Aorta (tissue), 5 donors: Measurements from ENCODE around the gene IL6R. TPM values are rescaled to one million over a fixed set of nuclear protein-coding genes. Genes with fewer than 3 reads are reported as not detected.
"Not testable (repeated sequence)": the region's sequence is repeated elsewhere in the genome, so short reads cannot be mapped to it uniquely, and the experiment has no call there.

Source experiments
- ATAC-seq: fragments of 200-7000 bp; cut with Tn5 transposase; one replicate; pipeline ENCODE4 v1.9.1; 2022; ENCODE audit warnings: moderate library complexity; ENCODE audit not compliant: low FRiP score
- DNase-seq, 2 donors: peaks; one replicate each; pipeline ENCODE4 v3.0.0-alpha.2; 2020
- H3K27ac ChIP-seq, 2 donors: one replicate each; pipeline ENCODE4 v1.5.1; 2013; ENCODE audit warnings: low read length in 2 of 2, mild to moderate bottlenecking in 2 of 2, moderate library complexity in 2 of 2, control low read depth in 1 of 2, inconsistent platforms in 1 of 2, low read depth in 1 of 2
- H3K27me3 ChIP-seq, 2 donors: one replicate each; pipeline ENCODE4 v1.6.1; 2013; ENCODE audit warnings: control low read depth in 1 of 2, low read length in 1 of 2, mild to moderate bottlenecking in 1 of 2, moderate library complexity in 1 of 2; ENCODE audit not compliant: insufficient read depth in 2 of 2, control insufficient read depth in 1 of 2
- H3K36me3 ChIP-seq, 2 donors: one replicate each; pipeline ENCODE4 v1.6.1; 2013; ENCODE audit warnings: control low read depth in 1 of 2, low read length in 1 of 2, mild to moderate bottlenecking in 1 of 2; ENCODE audit not compliant: insufficient read depth in 2 of 2, control insufficient read depth in 1 of 2
- H3K4me1 ChIP-seq, 2 donors: one replicate each; pipeline ENCODE4 v1.6.1; 2013; ENCODE audit warnings: low read length in 2 of 2, control low read depth in 1 of 2, mild to moderate bottlenecking in 1 of 2, moderate library complexity in 1 of 2; ENCODE audit not compliant: insufficient read depth in 2 of 2, control insufficient read depth in 1 of 2
- H3K4me3 ChIP-seq, 2 donors: one replicate each; pipeline ENCODE4 v1.5.1; 2013; ENCODE audit warnings: low read length in 2 of 2, control low read depth in 1 of 2, mild to moderate bottlenecking in 1 of 2
- H3K9me3 ChIP-seq: one replicate; pipeline ENCODE4 v1.6.1; 2013; ENCODE audit warnings: mild to moderate bottlenecking, low read length; ENCODE audit not compliant: control insufficient read depth
- WGBS, 2 donors: extraction: QIAGEN DNeasy Blood & Tissue Kit; methylation state at CpG; one replicate each; pipeline ENCODE4 v1.1.7; 2013; 5-methylcytosine and 5-hydroxymethylcytosine counted together
- intact Hi-C, 2 donors: fragments of 100-400 bp; cut with DNase I; formaldehyde crosslinking; loops; one replicate each; pipeline versions ENCODE4 v1.14.2 to v1.15.0; 2022
- long read RNA-seq, 2 donors: library from polyadenylated mRNA; unstranded; transcript quantifications; one replicate each; pipeline ENCODE4 v2.0.0, GENCODE V29; 2020 to 2021
- polyA plus RNA-seq, 2 donors: library from polyadenylated mRNA; stranded (reverse); fragments of 200-250 nt; gene quantifications; one replicate each; pipeline ENCODE4 v1.2.3, GENCODE V29; 2013
- total RNA-seq, 2 donors: library from RNA; stranded (reverse); fragmentation: NEBNext Ultra II Directional; extraction: Animal tissue kit (Norgen Biotek cat#: 25700); gene quantifications; one replicate each; pipeline ENCODE4 v1.2.1, GENCODE V29; 2021
- donor health status: healthy with polysubstance abuse.
- donor health status: Bipolar disorder and iron deficiency.
- donor health status: DM: no; HTN: no; CAD: no.
- donor health status: DM: no; HTN: no; CAD: no.
- donor health status: DM: yes; HTN: yes; CAD: no.

IL6R gene
- total RNA-seq (10 to 100 TPM; 16.5 to 18.2 TPM), polyA plus RNA-seq (1 to 10 TPM; 3.6 to 6.6 TPM)
- long read RNA-seq, donor 1, full-length matches to known transcripts: 5 of 21 reads
- long read RNA-seq, donor 1, partial matches to known transcripts: 6 of 21 reads
- long read RNA-seq, donor 1, other reads (novel, unspliced or antisense): 10 of 21 reads
- long read RNA-seq, donor 2, full-length matches to known transcripts: 2 of 9 reads
- long read RNA-seq, donor 2, partial matches to known transcripts: 2 of 9 reads
- long read RNA-seq, donor 2, other reads (novel, unspliced or antisense): 5 of 9 reads

- no peaks in the 10 kb centered on the region for H3K36me3 ChIP-seq
- ATAC-seq: peak; percentile 93
- intact Hi-C loops: loop anchor here in 1 of 2 donors (5.0 to 10.0 kb wide), 3 partner anchors 60 to 142 kb away; partner anchors contain the start of gene ATP8B2
- DNase-seq: peak; percentile 97 to 98
- H3K27me3 ChIP-seq: no peaks in the 10 kb centered on the region
- H3K4me1 ChIP-seq: no peaks in the 10 kb centered on the region
- peak within 1 kb of the TSS; percentile 52 for H3K4me3 ChIP-seq
- H3K27ac ChIP-seq: peak within 1 kb of the TSS in 1 of 2 donors; percentile 78
- no peaks in the 10 kb centered on the region for H3K9me3 ChIP-seq
- WGBS, 2 donors: 1 to 2% methylated on average over 39 to 66 of the region's 66 CpGs
Measured at GRCh38 chr1:154404984-154405746, at the start of gene IL6R. Gene IL6R, plus strand, starts transcription at chr1:154405343. Its CDS starts 287 bp downstream, at chr1:154405630.

GRCh38 chr1:154358519-154358918, 46.6 kb upstream of the IL6R start:
- H3K27me3 ChIP-seq: no peaks in the 10 kb centered on the region
- WGBS, 2 donors: 90 to 94% methylated on average over 8 of the region's 8 CpGs
- H3K27ac ChIP-seq: no peak overlapping the region
- H3K9me3 ChIP-seq: no peaks in the 10 kb centered on the region
- H3K4me1 ChIP-seq: no peaks in the 10 kb centered on the region
- ATAC-seq (no peak), DNase-seq (no peak)
- H3K36me3 ChIP-seq: no peaks in the 10 kb centered on the region
- no peak overlapping the region for H3K4me3 ChIP-seq
- intact Hi-C loops: no loop called here

GRCh38 chr1:154360288-154360687, 44.9 kb upstream of the IL6R start:
- no peaks in the 10 kb centered on the region for H3K27me3 ChIP-seq
- no peaks in the 10 kb centered on the region for H3K9me3 ChIP-seq
- DNase-seq: no peak
- H3K27ac ChIP-seq: no peak overlapping the region
- intact Hi-C loops: no loop called here
- no peaks in the 10 kb centered on the region for H3K36me3 ChIP-seq
- no peak overlapping the region for H3K4me3 ChIP-seq
- H3K4me1 ChIP-seq: no peaks in the 10 kb centered on the region
- no peak for ATAC-seq

- WGBS, 2 donors: 79 to 91% methylated on average over 5 of the region's 5 CpGs
- H3K27me3 ChIP-seq, intact Hi-C loops: not testable (repeated sequence)
Measured at GRCh38 chr1:154360881-154361280, 44.3 kb upstream of the IL6R start.

GRCh38 chr1:154361357-154361756, 43.8 kb upstream of the IL6R start:
- no peaks in the 10 kb centered on the region for H3K27me3 ChIP-seq
- no peak overlapping the region for H3K4me3 ChIP-seq
- no peak overlapping the region for H3K27ac ChIP-seq
- intact Hi-C loops: no loop called here
- H3K9me3 ChIP-seq: no peaks in the 10 kb centered on the region
- ATAC-seq (no peak), DNase-seq (no peak)
- 77 to 82% methylated on average over 3 of the region's 3 CpGs for WGBS, 2 donors
- no peaks in the 10 kb centered on the region for H3K36me3 ChIP-seq
- H3K4me1 ChIP-seq: no peaks in the 10 kb centered on the region

More at GRCh38 chr1:154360881-154361280, 44.3 kb upstream of the IL6R start:
- not testable (repeated sequence) for H3K4me1 ChIP-seq, H3K36me3 ChIP-seq, ATAC-seq, H3K9me3 ChIP-seq, H3K4me3 ChIP-seq, DNase-seq, H3K27ac ChIP-seq

GRCh38 chr1:154371436-154371835, 33.7 kb upstream of the IL6R start:
- intact Hi-C loops: no loop called here
- no peak overlapping the region for H3K4me3 ChIP-seq
- H3K4me1 ChIP-seq: no peaks in the 10 kb centered on the region
- H3K9me3 ChIP-seq: no peaks in the 10 kb centered on the region
- ATAC-seq (no peak), DNase-seq (no peak)
- no peaks in the 10 kb centered on the region for H3K36me3 ChIP-seq
- WGBS, 2 donors: 81 to 82% methylated on average over 6 of the region's 6 CpGs
- H3K27me3 ChIP-seq: no peaks in the 10 kb centered on the region
- H3K27ac ChIP-seq: no peak overlapping the region

- H3K4me1 ChIP-seq, H3K27ac ChIP-seq, DNase-seq, intact Hi-C loops, H3K4me3 ChIP-seq, H3K9me3 ChIP-seq, H3K36me3 ChIP-seq, ATAC-seq, H3K27me3 ChIP-seq: not testable (repeated sequence)
- 82 to 87% methylated on average over 7 of the region's 7 CpGs for WGBS, 2 donors
Measured at GRCh38 chr1:154373777-154374357, 31.3 kb upstream of the IL6R start.

GRCh38 chr1:154379301-154379700, 25.8 kb upstream of the IL6R start:
- intact Hi-C loops: no loop called here
- ATAC-seq: no peak
- Histone ChIP-seq H3K27ac (no peak overlapping the region), H3K9me3 (no peaks in the 10 kb centered on the region), H3K4me1 (no peaks in the 10 kb centered on the region), H3K4me3 (no peak overlapping the region), H3K27me3 (no peaks in the 10 kb centered on the region), H3K36me3 (no peaks in the 10 kb centered on the region)
- no peak for DNase-seq
- 79 to 85% methylated on average over 16 of the region's 16 CpGs for WGBS, 2 donors
